ENCODE data around the gene HK1.

Gene HK1

GRCh38 chr10:69398466-69398865, 120.2 kb downstream of the HK1 start:
- TF ChIP-seq ZNF565 (CRISPR knock-in tag; conservative IDR thresholded peaks at IDR 0.05; ENCODE audit: low read depth) (no peak), ZFP3 (CRISPR knock-in tag; IDR thresholded peaks at IDR 0.05) (no peak), RARB (CRISPR knock-in tag; IDR thresholded peaks at IDR 0.05) (no peak), OSR1 (CRISPR knock-in tag; IDR thresholded peaks at IDR 0.05) (no peak), CSDC2 (CRISPR knock-in tag; IDR thresholded peaks at IDR 0.05) (no peak), ISL1 (CRISPR knock-in tag; IDR thresholded peaks at IDR 0.05) (no peak), SNAI2 (CRISPR knock-in tag; IDR thresholded peaks at IDR 0.05) (no peak), GLIS3 (CRISPR knock-in tag; IDR thresholded peaks at IDR 0.05) (no peak)
- TF ChIP-seq, protein P1, sequence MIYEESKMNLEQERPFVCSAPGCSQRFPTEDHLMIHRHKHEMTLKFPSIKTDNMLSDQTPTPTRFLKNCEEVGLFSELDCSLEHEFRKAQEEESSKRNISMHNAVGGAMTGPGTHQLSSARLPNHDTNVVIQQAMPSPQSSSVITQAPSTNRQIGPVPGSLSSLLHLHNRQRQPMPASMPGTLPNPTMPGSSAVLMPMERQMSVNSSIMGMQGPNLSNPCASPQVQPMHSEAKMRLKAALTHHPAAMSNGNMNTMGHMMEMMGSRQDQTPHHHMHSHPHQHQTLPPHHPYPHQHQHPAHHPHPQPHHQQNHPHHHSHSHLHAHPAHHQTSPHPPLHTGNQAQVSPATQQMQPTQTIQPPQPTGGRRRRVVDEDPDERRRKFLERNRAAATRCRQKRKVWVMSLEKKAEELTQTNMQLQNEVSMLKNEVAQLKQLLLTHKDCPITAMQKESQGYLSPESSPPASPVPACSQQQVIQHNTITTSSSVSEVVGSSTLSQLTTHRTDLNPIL (CRISPR knock-in tag; IDR thresholded peaks at IDR 0.05; ENCODE audit: low read depth): no peak
- peak; percentile 52; the same call in 2 of the 3 replicates for ATAC-seq

DNA sequence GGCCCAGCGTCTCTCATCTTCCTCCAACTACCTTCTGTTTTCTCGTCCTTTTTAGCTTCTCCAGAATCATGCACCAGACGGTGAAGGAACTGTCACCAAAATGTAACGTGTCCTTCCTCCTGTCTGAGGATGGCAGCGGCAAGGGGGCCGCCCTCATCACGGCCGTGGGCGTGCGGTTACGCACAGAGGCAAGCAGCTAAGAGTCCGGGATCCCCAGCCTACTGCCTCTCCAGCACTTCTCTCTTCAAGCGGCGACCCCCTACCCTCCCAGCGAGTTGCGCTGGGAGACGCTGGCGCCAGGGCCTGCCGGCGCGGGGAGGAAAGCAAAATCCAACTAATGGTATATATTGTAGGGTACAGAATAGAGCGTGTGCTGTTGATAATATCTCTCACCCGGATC, 122.6 kb downstream of the HK1 start:
- TF ChIP-seq, protein P1 (CRISPR knock-in tag; IDR thresholded peaks at IDR 0.05; ENCODE audit: low read depth): no peak
- no peak for TF ChIP-seq CSDC2 (CRISPR knock-in tag; IDR thresholded peaks at IDR 0.05)
- TF ChIP-seq RARB (CRISPR knock-in tag; IDR thresholded peaks at IDR 0.05): no peak
- no peak for TF ChIP-seq TOX (CRISPR knock-in tag; IDR thresholded peaks at IDR 0.05; ENCODE audit: borderline replicate concordance)
- no peak for TF ChIP-seq PPARA (CRISPR knock-in tag; IDR thresholded peaks at IDR 0.05; ENCODE audit: borderline replicate concordance)
- no peak for ATAC-seq

- TF ChIP-seq, protein P1 (CRISPR knock-in tag; IDR thresholded peaks at IDR 0.05; ENCODE audit: low read depth): no peak
- TF ChIP-seq TCF4 (CRISPR knock-in tag; IDR thresholded peaks at IDR 0.05; ENCODE audit: borderline replicate concordance): no peak
- TF ChIP-seq RARB (CRISPR knock-in tag; IDR thresholded peaks at IDR 0.05): no peak
- no peak for TF ChIP-seq BACH2 (CRISPR knock-in tag; IDR thresholded peaks at IDR 0.05; ENCODE audit: borderline replicate concordance)
- no peak for TF ChIP-seq PATZ1 (CRISPR knock-in tag; IDR thresholded peaks at IDR 0.05; ENCODE audit: borderline replicate concordance)
- TF ChIP-seq TOX (CRISPR knock-in tag; IDR thresholded peaks at IDR 0.05; ENCODE audit: borderline replicate concordance): no peak
- no peak for TF ChIP-seq PPARA (CRISPR knock-in tag; IDR thresholded peaks at IDR 0.05; ENCODE audit: borderline replicate concordance)
- TF ChIP-seq ISL1 (CRISPR knock-in tag; IDR thresholded peaks at IDR 0.05): no peak
- no peak for TF ChIP-seq ZNF70 (CRISPR knock-in tag; IDR thresholded peaks at IDR 0.05)
- TF ChIP-seq, protein P2, sequence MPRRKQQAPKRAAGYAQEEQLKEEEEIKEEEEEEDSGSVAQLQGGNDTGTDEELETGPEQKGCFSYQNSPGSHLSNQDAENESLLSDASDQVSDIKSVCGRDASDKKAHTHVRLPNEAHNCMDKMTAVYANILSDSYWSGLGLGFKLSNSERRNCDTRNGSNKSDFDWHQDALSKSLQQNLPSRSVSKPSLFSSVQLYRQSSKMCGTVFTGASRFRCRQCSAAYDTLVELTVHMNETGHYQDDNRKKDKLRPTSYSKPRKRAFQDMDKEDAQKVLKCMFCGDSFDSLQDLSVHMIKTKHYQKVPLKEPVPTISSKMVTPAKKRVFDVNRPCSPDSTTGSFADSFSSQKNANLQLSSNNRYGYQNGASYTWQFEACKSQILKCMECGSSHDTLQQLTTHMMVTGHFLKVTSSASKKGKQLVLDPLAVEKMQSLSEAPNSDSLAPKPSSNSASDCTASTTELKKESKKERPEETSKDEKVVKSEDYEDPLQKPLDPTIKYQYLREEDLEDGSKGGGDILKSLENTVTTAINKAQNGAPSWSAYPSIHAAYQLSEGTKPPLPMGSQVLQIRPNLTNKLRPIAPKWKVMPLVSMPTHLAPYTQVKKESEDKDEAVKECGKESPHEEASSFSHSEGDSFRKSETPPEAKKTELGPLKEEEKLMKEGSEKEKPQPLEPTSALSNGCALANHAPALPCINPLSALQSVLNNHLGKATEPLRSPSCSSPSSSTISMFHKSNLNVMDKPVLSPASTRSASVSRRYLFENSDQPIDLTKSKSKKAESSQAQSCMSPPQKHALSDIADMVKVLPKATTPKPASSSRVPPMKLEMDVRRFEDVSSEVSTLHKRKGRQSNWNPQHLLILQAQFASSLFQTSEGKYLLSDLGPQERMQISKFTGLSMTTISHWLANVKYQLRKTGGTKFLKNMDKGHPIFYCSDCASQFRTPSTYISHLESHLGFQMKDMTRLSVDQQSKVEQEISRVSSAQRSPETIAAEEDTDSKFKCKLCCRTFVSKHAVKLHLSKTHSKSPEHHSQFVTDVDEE (CRISPR knock-in tag; IDR thresholded peaks at IDR 0.05): no peak
- TF ChIP-seq ZNF565 (CRISPR knock-in tag; conservative IDR thresholded peaks at IDR 0.05; ENCODE audit: low read depth): no peak
- no peak for TF ChIP-seq CSDC2 (CRISPR knock-in tag; IDR thresholded peaks at IDR 0.05)
- TF ChIP-seq OSR1 (CRISPR knock-in tag; IDR thresholded peaks at IDR 0.05): no peak
- TF ChIP-seq, protein P3, sequence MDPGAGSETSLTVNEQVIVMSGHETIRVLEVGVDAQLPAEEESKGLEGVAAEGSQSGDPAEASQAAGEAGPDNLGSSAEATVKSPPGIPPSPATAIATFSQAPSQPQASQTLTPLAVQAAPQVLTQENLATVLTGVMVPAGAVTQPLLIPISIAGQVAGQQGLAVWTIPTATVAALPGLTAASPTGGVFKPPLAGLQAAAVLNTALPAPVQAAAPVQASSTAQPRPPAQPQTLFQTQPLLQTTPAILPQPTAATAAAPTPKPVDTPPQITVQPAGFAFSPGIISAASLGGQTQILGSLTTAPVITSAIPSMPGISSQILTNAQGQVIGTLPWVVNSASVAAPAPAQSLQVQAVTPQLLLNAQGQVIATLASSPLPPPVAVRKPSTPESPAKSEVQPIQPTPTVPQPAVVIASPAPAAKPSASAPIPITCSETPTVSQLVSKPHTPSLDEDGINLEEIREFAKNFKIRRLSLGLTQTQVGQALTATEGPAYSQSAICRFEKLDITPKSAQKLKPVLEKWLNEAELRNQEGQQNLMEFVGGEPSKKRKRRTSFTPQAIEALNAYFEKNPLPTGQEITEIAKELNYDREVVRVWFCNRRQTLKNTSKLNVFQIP (CRISPR knock-in tag; IDR thresholded peaks at IDR 0.05; ENCODE audit: borderline replicate concordance, low read depth): no peak
- TF ChIP-seq ESRRG (CRISPR knock-in tag; IDR thresholded peaks at IDR 0.05): no peak
- no peak for TF ChIP-seq GLIS3 (CRISPR knock-in tag; IDR thresholded peaks at IDR 0.05)
- TF ChIP-seq CSRNP3 (CRISPR knock-in tag; IDR thresholded peaks at IDR 0.05): no peak
- ATAC-seq: no peak
Observed at GRCh38 chr10:69401416-69401815, 123.1 kb downstream of the HK1 start.
